Loucy (cell line): ENCODE results near the gene ZNF407.

Experiments used
- CTCF ChIP-seq: fragments of 200-600 bp; sonication (generic); conservative IDR thresholded peaks from 2 replicates; pipeline ENCODE4 v1.5.1; 2014; ENCODE audit warnings: mild to moderate bottlenecking, antibody characterized with exemption, low read length
- EZH2phosphoT487 ChIP-seq: fragments of 200-600 bp; IDR thresholded peaks from 2 replicates; pipeline ENCODE4 v1.6.1; 2018; ENCODE audit warnings: antibody characterized with exemption, mild to moderate bottlenecking, moderate library complexity, borderline replicate concordance

- no peak for TF ChIP-seq CTCF
- TF ChIP-seq EZH2phosphoT487: no peak
These were observed 120.6 kb downstream of the ZNF407 start for GRCh38 chr18:74718312-74718711.
